Stimulated activated CD8-positive, alpha-beta memory T cell treated with anti-CD3 and anti-CD28 coated beads, Interleukin-15, amount 100 ng/mL, for 1 hour (primary cell): ENCODE data around the gene BCR.

Experiments
- DNase-seq: peaks from one replicate; pipeline ENCODE4 v3.0.0-alpha.2; 2020; ENCODE audit warnings: low read depth

Gene BCR

DNA sequence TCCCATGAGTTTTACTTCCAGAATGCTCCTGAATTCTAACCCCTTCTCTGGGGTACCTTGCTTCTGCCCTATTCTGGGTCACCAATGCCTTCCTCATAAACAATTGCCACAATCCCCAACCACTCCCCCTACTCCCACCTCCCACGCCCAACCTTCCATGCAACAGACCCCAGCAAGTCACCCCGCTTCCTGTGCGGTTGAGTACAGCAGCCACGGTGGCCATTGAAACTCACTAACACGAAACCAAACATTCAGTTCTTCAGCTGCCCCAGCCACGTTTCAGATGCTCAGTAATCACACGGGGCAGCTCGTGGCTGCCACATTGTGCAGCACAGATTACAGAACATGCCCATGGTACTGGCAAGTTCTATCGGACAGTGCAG is 3.7 kb upstream of the BCR start:
- no peak for DNase-seq

DNA sequence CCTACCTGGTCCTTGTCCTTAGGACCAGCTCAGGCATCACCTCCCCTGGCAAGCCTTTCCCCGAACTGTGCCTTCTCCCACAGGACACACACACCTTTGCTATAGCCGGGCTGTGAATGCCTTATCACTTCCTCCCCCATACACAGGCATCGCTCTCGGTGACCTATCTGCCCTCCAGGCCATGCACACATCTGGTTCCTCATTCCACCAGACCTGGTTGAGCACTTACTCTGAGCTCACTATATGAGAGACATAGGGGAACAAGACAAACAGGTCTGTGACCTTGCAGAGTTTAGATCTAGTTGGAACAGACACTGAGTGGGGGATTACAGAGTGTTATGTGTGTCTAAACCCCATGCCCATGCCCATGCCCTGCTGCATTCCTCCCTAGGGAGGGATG is 3.1 kb upstream of the BCR start:
- no peak for DNase-seq

DNA sequence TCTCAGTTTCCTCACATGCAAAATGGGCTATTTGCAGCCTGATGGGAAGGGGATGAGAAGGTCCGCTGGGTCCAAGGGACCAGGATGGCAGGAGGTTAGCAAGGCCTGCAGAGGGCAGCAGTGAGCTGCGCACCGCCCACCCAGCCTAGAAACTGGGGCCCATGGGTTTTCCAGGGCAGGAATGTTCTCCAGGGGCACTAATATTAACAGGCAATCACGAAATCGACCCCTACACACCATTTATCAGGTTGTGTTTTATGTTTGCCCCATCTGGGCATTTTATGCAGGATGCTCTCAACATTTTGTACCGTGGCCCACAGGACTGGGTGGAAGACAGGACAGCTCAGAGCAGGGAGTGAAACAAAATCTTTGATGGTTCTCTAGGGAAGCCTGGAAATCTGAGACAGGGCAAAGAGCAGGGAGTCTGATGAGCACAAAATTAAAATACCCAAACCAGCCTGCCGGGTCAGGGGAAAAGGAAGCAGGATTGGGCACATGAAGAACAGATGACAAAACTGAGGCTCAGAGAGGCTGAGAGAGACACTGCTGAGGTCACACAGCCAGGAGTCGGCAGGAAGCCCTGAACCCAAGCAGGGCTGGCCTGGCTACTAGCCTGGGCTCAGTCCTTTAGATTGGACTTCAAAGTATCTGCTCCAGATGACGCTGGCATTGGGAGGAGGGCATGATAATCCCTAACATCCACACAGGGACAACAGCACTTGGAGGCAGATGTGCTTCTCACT is 1.6 kb upstream of the BCR start:
- peak; percentile 50 for DNase-seq

DNA sequence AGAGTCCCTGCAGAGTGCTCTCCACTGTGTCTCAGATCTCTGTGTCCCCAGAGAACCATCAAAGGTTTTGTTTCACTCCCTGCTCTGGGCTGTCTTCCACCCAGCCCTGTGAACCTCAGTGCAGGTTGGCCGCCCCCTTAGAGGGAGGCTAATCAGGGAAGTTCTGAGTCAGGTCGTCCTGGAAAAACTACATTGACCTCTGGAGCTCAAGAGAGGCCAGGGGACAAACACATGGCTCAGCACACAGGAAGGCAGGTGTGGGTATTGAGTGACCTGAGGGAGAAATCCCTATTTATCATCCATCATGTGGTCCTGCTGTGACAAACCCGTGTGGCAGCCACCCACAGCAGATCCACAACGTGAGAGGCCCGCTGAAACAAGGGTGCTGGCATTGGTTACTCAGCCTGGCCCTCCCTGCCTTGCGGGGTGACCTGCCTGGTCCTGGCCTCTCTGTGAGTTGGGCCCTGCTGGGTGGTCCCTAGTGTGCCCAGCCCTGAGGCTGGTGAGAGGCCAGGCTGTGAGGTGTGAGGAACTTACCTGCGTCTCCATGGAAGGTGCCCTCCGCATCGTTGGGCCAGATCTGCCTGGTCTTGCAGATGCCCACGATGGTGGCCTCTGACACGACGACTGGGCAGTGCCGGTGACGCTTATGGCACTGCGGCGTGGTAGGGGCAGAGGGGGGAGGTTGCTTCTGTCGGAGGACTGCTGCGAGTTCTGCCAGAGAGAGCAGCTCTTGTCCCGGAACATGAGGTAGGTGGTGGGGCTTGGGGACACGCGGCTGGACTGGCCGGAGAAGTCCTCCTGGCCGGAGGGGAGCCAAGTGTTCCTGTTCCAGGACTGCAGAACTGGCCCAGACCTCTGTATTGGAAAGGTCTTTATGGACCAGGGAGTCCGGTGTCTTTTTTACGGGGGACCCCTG is 669 bp upstream of the BCR start:
- DNase-seq = no peak

DNA sequence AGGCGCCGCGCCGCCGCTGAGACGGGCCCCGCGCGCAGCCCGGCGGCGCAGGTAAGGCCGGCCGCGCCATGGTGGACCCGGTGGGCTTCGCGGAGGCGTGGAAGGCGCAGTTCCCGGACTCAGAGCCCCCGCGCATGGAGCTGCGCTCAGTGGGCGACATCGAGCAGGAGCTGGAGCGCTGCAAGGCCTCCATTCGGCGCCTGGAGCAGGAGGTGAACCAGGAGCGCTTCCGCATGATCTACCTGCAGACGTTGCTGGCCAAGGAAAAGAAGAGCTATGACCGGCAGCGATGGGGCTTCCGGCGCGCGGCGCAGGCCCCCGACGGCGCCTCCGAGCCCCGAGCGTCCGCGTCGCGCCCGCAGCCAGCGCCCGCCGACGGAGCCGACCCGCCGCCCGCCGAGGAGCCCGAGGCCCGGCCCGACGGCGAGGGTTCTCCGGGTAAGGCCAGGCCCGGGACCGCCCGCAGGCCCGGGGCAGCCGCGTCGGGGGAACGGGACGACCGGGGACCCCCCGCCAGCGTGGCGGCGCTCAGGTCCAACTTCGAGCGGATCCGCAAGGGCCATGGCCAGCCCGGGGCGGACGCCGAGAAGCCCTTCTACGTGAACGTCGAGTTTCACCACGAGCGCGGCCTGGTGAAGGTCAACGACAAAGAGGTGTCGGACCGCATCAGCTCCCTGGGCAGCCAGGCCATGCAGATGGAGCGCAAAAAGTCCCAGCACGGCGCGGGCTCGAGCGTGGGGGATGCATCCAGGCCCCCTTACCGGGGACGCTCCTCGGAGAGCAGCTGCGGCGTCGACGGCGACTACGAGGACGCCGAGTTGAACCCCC is 798 bp downstream of the BCR start:
- no peak for DNase-seq

DNA sequence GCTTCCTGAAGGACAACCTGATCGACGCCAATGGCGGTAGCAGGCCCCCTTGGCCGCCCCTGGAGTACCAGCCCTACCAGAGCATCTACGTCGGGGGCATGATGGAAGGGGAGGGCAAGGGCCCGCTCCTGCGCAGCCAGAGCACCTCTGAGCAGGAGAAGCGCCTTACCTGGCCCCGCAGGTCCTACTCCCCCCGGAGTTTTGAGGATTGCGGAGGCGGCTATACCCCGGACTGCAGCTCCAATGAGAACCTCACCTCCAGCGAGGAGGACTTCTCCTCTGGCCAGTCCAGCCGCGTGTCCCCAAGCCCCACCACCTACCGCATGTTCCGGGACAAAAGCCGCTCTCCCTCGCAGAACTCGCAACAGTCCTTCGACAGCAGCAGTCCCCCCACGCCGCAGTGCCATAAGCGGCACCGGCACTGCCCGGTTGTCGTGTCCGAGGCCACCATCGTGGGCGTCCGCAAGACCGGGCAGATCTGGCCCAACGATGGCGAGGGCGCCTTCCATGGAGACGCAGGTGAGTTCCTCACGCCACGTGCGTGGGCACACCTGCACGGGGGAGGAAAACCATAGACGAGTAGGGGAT is 1.5 kb downstream of the BCR start:
- DNase-seq = no peak

DNA sequence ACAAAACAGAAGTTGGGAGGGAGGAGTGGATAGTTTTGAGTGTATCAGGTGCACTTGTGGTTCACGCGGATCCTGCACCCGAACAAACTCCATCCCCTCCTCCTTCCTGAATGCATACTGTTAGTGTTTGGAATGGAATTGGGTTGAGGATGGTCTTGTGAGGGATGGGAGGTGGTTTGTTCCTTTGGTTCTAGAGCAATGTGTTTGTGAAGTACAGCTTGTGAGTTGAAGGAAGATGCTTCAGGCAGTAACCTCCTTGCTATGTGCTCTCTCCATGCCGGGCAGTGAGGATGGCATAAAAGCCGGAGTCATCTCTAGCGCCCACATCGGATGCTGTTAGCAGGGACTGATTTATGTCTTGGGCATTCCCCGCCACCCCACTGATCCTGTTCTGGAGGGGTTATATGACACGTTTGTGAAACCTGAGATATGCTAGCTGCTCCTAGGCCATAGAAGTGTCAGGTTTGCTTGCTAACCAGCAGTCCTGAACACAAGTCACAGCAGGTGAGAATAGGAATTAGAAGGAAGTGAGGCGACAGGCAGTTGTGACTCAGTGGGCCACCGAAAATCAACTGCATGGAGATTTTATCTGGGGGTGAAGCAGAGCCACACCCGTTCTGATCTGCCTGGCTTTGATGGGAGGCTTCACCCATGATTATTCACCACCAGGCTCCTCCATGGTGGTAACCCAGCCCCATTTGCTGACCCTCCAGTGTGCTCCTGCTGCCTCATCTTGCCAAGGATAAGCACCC is 2.2 kb downstream of the BCR start:
- no peak for DNase-seq

DNA sequence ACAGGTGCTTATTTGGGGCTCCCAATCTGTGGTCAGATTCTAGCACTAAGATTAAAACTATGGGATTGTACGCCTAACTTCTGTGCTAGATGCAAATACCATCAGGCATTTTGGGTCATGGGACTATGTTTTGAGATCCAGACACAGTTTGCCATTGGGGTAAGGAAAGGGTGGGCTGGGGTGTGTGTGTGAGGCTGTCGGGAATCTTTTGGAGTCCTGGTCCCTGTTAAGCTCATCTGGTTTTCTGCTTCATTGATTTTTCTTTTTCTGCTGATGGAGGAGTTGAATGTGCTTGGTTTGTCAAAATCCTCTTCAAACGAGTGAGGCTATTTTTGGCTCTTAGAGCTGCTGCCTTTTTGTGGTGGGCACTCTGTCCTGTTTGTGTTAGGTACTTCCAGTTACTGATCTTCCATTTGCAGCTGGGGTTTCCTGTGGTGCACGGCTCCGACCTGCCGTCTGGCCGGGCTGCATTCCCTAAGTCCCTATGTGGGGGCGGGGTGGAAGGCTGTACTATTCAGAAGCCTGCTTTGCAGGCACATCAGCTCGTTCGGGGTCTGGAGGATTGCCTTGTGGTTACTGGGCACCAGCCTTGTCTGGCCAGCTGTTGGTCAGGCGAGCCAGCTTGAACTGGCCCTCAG is 2.9 kb downstream of the BCR start:
- no peak for DNase-seq

DNA sequence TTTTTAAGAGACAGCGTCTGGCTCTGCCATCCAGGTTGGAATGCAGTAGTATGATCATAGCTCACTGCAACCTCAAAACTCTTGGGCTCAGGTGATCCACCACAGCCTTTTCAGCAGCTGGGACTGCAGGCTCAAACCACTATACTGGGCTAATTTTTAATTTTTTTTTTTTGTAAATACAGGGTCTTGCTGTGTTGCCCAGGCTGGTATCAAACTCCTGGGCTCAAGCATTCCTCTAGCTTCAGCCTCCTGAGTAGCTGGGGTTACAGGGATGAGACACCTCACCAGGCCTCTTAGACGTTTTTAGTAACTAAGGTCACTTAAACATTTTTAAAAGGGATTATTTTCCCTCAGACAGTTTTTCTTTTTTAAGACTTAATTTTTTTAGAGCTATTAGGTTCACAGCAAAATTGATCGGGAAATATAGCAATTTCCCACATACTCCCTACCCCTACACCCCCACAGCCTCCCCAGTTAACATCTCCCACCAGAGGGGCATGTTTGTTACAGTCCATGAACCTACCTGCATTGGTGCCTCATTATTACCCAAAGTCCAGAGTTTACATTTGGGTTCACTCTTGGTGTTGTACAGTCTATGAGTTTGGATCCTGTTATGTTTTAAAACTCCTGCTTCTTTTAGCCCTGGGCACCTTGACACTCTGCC is 3.9 kb downstream of the BCR start:
- DNase-seq = no peak

DNA sequence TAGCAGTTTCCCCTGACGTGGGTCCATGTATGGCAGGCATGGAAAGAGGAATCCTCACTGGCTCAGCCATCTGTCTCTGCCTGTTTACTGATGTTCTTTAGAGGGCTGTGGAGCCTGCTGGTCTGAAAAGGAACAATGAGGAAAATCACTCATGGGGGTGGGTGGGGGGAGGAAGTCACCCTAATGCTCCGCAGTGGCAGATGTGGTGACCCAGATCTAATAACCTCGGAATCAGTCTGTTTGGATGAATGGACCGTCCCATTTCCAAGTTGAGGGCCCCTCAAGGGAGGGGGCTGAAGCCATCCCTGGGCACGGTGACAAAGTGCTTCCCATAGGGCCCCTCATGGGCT is 4.4 kb downstream of the BCR start:
- DNase-seq = no peak

DNA sequence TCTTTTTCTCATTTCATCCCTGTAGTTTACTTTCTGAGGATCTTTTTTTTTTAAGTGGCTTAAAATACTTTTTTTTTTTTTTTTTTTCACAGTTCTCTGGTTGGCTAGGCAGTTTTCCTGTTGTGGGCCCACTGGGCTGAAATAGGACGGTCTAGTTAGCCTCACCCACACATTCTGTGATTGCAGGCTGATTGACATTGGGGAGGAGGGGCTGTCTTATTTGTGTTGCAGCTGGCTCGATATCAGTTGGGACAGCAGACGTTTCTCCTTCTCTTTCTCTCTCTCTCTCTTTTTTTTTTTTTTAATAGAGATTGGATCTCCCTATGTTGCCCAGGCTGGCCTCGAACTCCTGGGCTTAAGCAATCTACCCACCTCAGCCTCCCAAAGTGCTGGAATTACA is 6.9 kb downstream of the BCR start:
- DNase-seq = no peak

DNA sequence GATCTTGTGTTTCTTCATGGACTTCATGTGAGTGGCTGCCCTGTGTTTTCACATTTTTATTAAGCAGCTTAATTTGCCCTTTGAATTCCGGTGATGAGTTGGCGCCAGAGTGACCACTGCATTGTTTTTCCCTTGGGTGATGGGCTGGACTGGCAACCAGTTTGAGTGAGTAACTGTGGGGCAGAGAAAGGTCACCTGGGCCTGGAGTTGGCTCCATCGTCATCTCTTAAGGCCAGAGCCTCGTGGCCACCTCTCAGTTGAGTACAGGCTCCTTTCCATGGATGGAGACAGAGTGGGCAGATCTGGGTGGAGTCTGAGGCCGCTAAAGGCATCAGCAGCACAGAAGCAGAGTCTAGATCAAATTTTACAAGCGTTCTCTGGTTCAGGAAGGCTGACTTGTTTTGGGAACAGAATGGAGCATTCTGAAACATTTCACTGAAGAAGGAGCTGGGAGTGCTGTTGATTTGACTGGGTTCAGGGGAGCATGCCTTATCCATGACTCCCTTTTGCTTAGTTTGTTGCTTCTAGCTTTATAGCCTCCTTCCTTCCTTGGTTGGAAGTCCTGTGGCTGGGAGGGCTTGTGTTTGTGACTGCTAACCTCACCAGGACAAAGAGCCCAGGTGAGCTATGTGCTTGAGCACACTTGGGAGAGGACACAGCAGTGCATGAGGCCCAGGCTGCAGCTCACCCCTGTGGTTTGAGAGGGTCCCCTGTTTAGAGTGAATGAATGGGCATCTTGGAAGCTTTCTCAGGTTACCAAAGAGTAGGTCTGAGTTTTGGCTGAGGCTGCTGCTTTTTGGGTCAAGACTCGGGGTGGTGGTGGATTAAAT is 7.8 kb downstream of the BCR start:
- DNase-seq = no peak

DNA sequence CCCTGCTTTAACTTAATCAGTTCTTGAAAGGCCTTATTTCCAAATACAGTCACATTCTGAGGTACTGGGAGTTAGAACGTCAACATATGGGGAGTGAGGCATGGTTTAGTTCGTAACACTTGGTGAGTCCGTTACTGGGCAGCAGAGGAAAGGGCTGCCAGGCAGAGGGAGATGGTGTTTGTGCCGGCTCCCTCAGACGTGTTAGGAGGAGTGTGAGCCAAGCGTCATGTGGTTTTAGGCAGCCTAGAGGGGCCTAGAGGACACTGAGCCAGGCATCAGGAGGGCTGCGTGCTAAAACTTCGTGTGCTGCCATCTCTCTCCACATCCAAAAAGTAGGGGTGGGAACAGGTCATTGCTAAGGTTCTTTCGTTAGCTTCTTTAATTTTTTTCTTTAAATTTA is 10.2 kb downstream of the BCR start:
- DNase-seq = no peak

DNA sequence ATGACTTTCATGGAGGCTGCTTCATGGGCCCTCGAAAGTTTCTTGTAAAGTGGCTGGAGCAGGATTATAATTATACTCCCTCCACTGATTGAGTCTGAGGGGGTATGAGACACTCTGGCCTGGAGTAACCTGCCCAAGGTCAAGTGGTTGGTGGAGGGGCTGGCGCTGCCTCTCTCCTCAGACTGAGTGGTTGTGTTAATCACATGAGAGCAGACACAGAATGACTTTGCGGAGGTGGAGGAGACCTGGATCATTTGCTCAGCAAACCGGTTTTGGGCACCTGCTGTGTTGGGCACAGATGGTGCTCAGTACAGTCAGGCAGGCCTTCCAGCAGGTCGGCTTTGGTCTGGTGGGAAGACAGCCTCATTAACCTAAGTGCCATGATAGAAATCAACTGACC is 11.8 kb downstream of the BCR start:
- no peak for DNase-seq

DNA sequence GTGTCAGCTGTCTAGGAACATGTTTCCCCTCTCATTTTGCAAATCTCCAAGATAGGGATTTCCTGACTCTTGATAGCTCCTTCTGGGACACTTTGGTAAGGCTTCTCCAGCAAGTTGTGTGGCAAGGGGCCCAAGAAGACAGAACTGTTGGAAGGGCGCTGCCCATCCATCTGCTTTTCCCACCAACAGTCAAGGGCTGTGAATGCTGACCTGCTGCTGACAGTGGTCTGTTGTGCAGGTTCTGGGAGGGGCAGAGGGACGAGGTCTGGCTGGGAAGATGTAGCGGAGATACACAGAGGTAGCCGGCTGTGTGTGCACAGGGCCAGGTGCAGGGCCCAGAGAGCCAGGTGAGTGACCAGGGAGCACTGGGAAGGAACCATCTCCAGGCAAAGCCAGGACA is 12.2 kb downstream of the BCR start:
- no peak for DNase-seq

DNA sequence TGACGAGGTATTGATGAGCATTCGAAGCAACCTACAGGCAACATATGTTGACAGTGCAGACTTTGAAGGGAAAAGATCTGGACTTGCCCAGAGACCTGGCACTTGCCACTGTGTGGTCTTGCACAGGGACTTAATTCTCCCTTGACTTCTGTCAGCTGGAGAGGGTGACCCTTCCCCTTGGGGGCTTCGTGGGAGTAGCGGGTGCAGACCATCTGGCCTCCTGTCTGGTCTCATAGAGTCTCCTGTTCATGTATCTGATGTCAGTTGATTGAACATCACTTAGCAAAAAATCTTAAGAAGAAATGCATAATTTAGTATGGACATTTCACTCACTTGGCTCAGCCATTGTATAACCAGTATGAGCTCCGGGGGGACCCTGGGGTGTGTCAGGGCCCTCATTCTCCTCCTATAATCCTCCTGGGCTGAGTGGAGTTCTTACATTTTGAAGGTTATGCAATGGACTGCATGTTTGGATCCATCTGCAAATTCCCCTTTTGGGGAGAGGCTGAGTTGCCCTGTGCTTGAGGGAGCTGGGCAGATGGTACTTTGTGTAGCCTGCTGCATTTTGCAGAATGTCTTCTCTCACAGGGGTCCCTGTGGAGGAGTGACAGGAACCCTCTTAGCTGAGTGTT is 13.0 kb downstream of the BCR start:
- no peak for DNase-seq

DNA sequence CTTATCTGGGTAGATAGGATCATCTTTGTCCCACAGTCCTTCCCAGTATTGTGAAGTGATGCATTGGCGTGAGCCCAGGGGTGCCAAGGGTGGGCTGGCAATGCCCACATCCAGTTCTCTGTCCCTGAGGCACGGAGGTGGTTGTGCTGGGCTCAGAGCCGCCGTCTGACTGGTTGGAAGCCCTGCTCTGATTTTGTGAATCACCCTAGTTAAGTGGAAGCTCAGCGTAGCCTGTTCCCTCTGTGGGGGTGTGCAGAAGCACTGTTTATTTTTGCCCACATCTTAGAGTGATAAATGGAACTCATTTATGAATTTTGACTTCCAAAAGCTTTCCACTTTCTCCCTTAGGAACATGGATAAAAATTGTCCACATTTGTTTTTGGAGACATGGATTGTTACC is 13.6 kb downstream of the BCR start:
- no peak for DNase-seq

DNA sequence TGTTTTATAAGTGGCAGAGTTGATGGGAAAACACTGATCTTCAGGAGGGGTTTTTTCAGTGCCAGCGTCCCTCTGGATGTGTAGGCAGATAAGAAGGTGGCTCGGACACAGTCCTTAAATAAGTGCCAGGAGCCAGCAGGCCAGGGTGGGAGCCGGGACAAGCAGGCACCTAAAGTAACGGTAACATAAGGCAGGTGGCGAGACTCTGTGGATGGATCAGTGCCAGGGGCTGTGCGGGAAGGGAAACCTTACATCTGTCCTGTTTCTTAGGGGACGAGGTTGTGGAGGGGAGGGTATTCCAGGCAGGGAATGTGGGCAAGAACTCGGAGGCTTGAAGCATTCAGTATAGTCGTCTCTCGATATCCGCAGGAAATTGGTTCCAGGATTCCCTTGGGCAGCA is 15.9 kb downstream of the BCR start:
- DNase-seq = no peak

DNA sequence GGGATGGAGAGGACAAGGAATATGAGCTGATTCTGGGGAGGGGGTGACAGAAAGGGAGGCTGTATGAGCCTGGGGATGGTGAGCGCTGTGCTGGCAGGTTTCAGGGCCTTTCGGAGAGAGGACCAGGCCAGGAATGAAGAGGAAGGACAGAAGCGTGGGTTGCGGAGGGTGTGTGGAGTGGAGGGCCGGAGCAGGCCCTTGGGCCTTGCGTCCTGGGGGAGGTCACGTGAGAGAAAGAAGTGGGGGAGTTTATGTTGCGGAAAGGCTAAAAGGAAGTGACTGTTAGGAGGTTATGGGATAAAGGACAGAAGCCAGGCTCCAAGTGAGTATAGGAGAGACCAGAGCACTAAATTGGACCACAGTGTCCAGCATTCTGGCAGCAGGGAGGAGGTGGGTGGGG is 17.5 kb downstream of the BCR start:
- no peak for DNase-seq
